ENCODE results near the gene CREG2.

CREG2 gene

GRCh38 chr2:101387151-101387834, at the start of gene CREG2:
CREG2 (minus strand) TSS chr2:101387503; CDS start chr2:101387457, 46 bp downstream.
- DNase-seq = no peak

- DNase-seq = no peak
Observed at GRCh38 chr2:101435001-101435862, 47.9 kb upstream of the CREG2 start.

GRCh38 chr2:101433465-101433864, 46.2 kb upstream of the CREG2 start:
- DNase-seq = no peak

- no peak for DNase-seq
Observed at GRCh38 chr2:101432411-101433181, 45.3 kb upstream of the CREG2 start.

- DNase-seq = no peak
Observed at GRCh38 chr2:101431486-101431885, 44.2 kb upstream of the CREG2 start.

- no peak for DNase-seq
Observed at GRCh38 chr2:101430156-101430555, 42.9 kb upstream of the CREG2 start.

GRCh38 chr2:101429453-101429852, 42.1 kb upstream of the CREG2 start:
- DNase-seq = no peak

- DNase-seq = no peak
Observed at GRCh38 chr2:101428422-101429176, 41.3 kb upstream of the CREG2 start.

- DNase-seq = no peak
Observed at GRCh38 chr2:101427743-101428142, 40.4 kb upstream of the CREG2 start.

- DNase-seq = no peak
Observed at GRCh38 chr2:101427240-101427639, 39.9 kb upstream of the CREG2 start.

- DNase-seq = no peak
Observed at GRCh38 chr2:101426822-101427221, 39.5 kb upstream of the CREG2 start.

- no peak for DNase-seq
Observed at GRCh38 chr2:101420623-101421022, 33.3 kb upstream of the CREG2 start.

GRCh38 chr2:101419096-101419663, 31.9 kb upstream of the CREG2 start:
- no peak for DNase-seq

GRCh38 chr2:101418460-101419095, 31.3 kb upstream of the CREG2 start:
- no peak for DNase-seq

- no peak for DNase-seq
Observed at GRCh38 chr2:101416609-101417008, 29.3 kb upstream of the CREG2 start.

- DNase-seq = no peak
Observed at GRCh38 chr2:101415884-101416283, 28.6 kb upstream of the CREG2 start.

- DNase-seq = no peak
Observed at GRCh38 chr2:101415220-101415619, 27.9 kb upstream of the CREG2 start.

GRCh38 chr2:101412092-101412694, 24.9 kb upstream of the CREG2 start:
- no peak for DNase-seq

GRCh38 chr2:101410746-101411145, 23.4 kb upstream of the CREG2 start:
- no peak for DNase-seq

- DNase-seq = no peak
Observed at GRCh38 chr2:101410114-101410513, 22.8 kb upstream of the CREG2 start.

GRCh38 chr2:101409699-101410098, 22.4 kb upstream of the CREG2 start:
- no peak for DNase-seq
